ENCODE data around the gene SMYD3.

DNA sequence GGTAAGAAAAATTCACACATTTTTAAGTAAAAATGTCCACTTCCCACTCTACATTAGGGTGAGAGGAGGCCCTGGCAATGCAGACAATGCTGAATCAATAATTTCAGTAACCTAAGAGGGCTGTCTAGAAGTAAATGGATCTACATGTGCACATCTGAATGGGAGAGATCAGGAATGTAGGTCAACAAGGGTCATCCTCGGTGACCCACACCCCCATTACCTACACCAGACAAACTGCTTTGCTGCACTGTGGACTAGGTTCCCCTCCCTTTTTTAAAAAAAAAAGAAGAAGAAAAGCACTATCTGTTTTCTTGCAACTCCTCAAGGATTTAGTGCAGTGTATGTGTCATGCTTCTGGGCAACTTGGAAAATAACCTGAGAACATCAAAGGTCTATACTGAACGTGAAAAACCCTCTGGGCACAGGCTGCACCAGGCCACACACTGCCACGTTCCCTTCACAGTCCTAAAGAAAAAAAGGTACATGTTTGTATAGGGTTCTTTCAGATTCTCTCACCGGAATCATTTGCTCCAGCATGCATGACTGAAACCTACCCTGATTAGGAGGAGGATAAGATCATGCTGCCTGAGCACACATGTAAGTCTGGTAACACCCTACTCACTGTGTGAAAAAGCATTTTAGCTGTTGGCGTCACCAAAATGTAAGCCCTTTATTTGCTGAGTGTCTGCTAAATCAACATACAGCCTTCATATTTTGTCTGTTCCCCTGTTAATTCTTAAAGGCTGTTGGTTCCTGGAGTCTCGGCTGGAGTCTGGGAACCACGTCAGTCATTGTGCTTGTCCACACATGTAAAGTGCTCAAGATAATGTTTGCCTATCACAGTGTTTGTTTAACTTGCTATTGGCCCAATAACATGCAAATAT, 341.0 kb downstream of the SMYD3 start:
- TF ChIP-seq, protein P1, sequence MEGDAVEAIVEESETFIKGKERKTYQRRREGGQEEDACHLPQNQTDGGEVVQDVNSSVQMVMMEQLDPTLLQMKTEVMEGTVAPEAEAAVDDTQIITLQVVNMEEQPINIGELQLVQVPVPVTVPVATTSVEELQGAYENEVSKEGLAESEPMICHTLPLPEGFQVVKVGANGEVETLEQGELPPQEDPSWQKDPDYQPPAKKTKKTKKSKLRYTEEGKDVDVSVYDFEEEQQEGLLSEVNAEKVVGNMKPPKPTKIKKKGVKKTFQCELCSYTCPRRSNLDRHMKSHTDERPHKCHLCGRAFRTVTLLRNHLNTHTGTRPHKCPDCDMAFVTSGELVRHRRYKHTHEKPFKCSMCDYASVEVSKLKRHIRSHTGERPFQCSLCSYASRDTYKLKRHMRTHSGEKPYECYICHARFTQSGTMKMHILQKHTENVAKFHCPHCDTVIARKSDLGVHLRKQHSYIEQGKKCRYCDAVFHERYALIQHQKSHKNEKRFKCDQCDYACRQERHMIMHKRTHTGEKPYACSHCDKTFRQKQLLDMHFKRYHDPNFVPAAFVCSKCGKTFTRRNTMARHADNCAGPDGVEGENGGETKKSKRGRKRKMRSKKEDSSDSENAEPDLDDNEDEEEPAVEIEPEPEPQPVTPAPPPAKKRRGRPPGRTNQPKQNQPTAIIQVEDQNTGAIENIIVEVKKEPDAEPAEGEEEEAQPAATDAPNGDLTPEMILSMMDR (IDR thresholded peaks at IDR 0.05) = no peak
- TF ChIP-seq POLR2A (IDR thresholded peaks at IDR 0.05) = no peak
